ENCODE results near the gene MIER2. TPM values are rescaled to one million over a fixed set of nuclear protein-coding genes. Genes with fewer than 3 reads are reported as not detected.

The MIER2 gene, protein sequence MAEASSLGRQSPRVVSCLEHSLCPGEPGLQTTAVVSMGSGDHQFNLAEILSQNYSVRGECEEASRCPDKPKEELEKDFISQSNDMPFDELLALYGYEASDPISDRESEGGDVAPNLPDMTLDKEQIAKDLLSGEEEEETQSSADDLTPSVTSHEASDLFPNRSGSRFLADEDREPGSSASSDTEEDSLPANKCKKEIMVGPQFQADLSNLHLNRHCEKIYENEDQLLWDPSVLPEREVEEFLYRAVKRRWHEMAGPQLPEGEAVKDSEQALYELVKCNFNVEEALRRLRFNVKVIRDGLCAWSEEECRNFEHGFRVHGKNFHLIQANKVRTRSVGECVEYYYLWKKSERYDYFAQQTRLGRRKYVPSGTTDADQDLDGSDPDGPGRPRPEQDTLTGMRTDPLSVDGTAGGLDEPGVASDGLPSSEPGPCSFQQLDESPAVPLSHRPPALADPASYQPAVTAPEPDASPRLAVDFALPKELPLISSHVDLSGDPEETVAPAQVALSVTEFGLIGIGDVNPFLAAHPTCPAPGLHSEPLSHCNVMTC
- total RNA-seq = 10.1 and 10.2 TPM in 2 replicates

DNA sequence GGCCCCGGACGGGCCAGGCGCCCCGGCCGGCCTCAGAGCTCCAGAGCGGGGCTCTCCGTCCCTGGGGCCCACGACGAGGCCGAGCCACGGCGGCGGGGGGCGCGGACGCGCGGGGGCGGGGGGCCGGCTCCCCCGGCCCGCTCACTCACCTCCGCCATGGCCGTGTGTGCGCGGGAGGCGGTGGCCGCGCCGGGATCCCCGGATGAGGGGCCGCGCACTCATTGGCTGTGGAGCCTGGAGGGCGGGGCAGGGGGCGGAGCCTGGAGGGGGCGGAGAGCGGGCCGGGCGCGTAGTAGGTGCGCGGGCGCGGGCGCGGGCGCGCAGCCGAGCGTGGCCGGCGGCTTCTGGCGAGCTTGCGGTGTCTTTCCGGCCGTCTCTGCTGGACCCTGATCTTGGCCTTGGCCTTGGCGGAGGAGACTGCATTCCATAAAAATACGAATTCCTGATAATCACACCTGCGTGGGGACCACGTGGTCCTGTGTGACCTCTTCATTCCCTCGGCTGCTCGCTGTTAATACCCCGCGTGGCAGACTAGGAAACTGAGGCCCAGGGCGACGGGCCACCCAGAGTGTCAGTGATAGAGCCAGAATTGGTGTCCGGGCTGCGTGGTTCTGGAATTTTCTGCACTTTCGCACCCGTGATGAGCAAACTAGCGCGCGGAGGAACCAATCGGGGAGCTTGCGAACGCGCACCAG, at the start of gene MIER2:
Gene MIER2 (minus strand): TSS at position 172 of the 695 bp plus-strand sequence. CDS start 14 bp downstream, at position 158.

DNA sequence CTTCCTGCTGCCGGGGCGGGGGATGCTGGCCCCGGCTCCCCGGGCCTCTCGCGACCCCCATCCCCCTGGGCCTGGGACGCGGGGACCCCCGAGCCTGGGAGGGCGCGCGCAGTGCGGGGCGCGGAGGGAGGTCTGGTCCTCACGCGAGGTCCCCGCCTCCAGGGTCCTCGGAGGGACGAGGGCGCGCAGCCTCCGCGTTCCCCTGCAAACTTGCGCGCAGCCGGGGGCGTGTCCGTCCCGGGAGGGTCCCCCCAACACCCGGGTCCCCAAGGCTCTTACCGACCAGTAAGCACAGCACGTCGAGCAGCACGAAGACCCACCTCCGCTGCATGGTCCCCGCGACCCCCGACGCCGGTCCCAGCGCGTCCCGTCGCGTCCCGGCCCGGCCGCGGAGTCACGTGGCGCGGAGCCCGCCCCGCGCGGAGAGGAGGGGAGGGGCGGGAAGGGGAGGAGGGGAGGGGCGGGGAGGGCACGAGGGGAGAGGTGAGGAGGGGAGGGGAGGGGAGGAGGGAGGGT, 53.5 kb downstream of the MIER2 start, which contains the start of gene PLPP2:
Gene PLPP2 (minus strand): TSS at position 398 of the 516 bp plus-strand sequence. CDS start 67 bp downstream, at position 331.

Other genes starting within 250 kb of the MIER2 start
- gene OR4F17, start 237.7 kb downstream of the MIER2 start, total RNA-seq = not detected in 2 replicates
- gene PLPP2, start 53.4 kb downstream of the MIER2 start, total RNA-seq = 38.1 and 41.2 TPM in 2 replicates
- 2.9 and 10.2 TPM in 2 replicates for gene C2CD4C, start 64.4 kb upstream of the MIER2 start, total RNA-seq
- 9.3 and 22.0 TPM in 2 replicates for gene SHC2, start 116.2 kb upstream of the MIER2 start, total RNA-seq
- gene MADCAM1, start 151.7 kb upstream of the MIER2 start, total RNA-seq = not detected in 2 replicates
- gene TPGS1, start 162.7 kb upstream of the MIER2 start, total RNA-seq = 30.7 and 35.0 TPM in 2 replicates
- 72.5 and 76.9 TPM in 2 replicates for gene CDC34, start 187.0 kb upstream of the MIER2 start, total RNA-seq
- not detected in 2 replicates for gene GZMM, start 199.3 kb upstream of the MIER2 start, total RNA-seq
- gene BSG, start 227.8 kb upstream of the MIER2 start, total RNA-seq = 212 and 215 TPM in 2 replicates
- 0.43 and 0.65 TPM in 2 replicates for gene HCN2, start 245.1 kb upstream of the MIER2 start, total RNA-seq